ENCODE data around the gene RABGGTB. TPM values are rescaled to one million over a fixed set of nuclear protein-coding genes. Genes with fewer than 3 reads are reported as not detected.
A peak's percentile ranks its signal among the peaks of the same experiment; 100 is the strongest.
"Not testable (repeated sequence)": the region's sequence is repeated elsewhere in the genome, so short reads cannot be mapped to it uniquely, and the experiment has no call there.

Gene RABGGTB
- 10 to 100 TPM; 57.4 to 68.1 (median 66.8) TPM for total RNA-seq
- long read RNA-seq, donor 1, transcript RABGGTB-201 (9 exons, 1,496 nt): major isoform, 19 of 33 reads
- long read RNA-seq, donor 1, transcript RABGGTB-203 (2 exons, 1,177 nt): minor isoform, 6 of 33 reads
- long read RNA-seq, donor 1, partial matches to known transcripts: 2 of 33 reads
- long read RNA-seq, donor 1, other reads (novel, unspliced or antisense): 6 of 33 reads
- long read RNA-seq, donor 2, transcript RABGGTB-201 (9 exons, 1,496 nt): major isoform, 29 of 45 reads
- long read RNA-seq, donor 2, partial matches to known transcripts: 5 of 45 reads
- long read RNA-seq, donor 2, other reads (novel, unspliced or antisense): 11 of 45 reads

DNA sequence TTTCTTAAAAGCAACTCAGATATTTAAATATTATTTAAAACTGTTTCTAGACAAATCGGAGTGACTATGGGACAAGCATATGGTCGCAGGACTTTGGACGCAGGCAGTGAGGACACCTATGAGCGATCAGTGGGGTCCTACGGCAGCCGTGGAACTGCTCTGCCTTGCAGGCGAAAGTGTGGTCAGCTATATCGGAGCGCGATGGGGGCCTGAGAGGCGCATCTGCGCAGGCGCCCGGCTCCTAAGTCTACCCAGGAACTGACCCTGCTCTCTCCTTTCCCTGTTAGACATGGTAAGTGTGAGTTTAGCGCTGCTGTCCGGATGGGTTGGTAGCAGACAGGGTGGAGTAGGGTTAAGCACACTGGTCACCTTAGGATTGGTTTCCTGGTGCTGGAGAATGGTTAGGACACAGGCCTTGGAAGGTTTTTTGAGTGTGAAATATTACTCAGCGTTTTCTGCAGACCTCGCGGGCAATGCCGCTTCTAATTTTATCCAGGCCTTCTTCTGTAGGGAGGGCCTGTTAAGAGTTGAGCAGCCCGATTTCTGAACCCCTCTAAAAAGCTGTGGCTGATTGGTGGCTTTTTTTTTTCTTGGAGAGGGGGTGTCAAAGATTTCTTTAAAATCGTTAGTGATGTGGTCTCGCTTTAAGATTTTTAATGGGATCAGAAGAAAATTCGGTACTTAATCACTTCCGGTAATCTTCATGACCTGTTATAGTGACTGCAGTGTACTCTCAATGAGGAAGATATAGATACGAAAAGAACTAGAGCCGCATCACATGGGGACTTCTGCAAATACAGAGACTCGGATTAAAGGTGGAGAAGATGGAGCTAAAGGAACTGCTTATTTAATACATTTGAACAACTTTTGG, at the start of gene RABGGTB:
Gene RABGGTB (plus strand): TSS at position 274 of the 871 bp plus-strand sequence. CDS start 16 bp downstream, at position 290.
- H3K9me3 ChIP-seq: no peaks in the 10 kb centered on the region
- ATAC-seq: peak; percentile 99
- H3K4me1 ChIP-seq (ENCODE audit: low read depth): peaks cover 36% of the 10 kb centered on the region
- intact Hi-C loops (cut with DNase I, micrococcal nuclease): loop anchor here in 1 of 2 donors (10.0 kb wide), 1 partner anchor 61 kb away; the partner anchor contains the start of gene ACADM
- TF ChIP-seq, protein P1, sequence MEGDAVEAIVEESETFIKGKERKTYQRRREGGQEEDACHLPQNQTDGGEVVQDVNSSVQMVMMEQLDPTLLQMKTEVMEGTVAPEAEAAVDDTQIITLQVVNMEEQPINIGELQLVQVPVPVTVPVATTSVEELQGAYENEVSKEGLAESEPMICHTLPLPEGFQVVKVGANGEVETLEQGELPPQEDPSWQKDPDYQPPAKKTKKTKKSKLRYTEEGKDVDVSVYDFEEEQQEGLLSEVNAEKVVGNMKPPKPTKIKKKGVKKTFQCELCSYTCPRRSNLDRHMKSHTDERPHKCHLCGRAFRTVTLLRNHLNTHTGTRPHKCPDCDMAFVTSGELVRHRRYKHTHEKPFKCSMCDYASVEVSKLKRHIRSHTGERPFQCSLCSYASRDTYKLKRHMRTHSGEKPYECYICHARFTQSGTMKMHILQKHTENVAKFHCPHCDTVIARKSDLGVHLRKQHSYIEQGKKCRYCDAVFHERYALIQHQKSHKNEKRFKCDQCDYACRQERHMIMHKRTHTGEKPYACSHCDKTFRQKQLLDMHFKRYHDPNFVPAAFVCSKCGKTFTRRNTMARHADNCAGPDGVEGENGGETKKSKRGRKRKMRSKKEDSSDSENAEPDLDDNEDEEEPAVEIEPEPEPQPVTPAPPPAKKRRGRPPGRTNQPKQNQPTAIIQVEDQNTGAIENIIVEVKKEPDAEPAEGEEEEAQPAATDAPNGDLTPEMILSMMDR (IDR thresholded peaks at IDR 0.05): peak; percentile 24
- peaks cover 4% of the 10 kb centered on the region for H3K36me3 ChIP-seq (ENCODE audit: low read depth)
- H3K4me3 ChIP-seq: peak within 1 kb of the TSS; percentile 33
- peak; percentile 96 to 98 (median 97) for DNase-seq

DNA sequence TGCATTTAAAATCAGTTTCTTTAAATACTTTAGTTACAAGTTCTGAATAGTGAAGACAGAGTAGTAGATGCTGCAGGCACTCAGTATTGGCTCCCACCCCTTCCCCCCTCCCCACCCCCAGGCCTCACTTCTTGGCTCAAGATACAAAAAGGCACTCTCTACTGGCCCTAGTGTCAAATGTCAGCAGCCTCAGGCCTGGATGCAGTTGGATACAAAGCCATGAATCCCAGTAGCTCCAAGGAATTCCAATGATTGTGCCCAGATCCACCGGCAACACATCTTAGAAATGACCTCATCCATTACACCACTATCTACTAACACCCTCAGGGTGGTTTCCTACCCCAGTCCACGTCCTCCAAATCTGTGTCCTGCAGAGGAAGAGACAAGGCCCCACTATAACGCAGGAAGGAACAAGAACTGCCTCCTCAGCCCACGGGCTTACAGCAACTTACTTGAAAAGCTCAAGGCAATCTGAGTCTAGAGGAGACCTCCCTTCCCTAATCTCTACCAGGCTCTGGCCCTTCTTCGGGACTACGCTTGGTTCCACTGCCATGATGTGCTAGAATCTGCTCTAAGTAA, 43.9 kb upstream of the RABGGTB start:
- Histone ChIP-seq H3K4me3 (no peak overlapping the region), H3K9me3 (no peaks in the 10 kb centered on the region), H3K36me3 (ENCODE audit: low read depth) (no peaks in the 10 kb centered on the region), H3K4me1 (ENCODE audit: low read depth) (no peaks in the 10 kb centered on the region)
- DNase-seq (no peak), ATAC-seq (no peak)
- TF ChIP-seq, protein P1 (IDR thresholded peaks at IDR 0.05): no peak
- intact Hi-C loops (cut with DNase I, micrococcal nuclease): no loop called here

DNA sequence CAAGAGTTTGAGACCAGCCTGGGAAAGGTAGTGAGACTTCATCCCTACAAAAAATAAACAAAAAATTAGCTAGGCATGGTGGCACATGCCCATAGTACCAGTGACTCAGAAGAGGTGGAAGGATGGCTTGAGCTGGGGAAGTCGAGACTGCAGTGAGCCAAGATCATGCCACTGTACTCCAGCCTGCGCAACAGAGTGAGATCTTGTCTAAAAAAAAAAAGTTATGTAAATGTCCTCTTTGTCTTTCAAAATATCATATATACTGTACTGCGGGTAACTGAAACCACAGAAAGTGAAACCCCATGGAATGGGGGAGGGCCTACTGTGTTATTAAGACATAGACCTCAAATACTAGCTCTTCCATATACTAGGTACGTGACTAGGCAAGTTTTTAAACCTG, 40.8 kb upstream of the RABGGTB start:
- TF ChIP-seq, protein P1 (IDR thresholded peaks at IDR 0.05): no peak
- DNase-seq (no peak), ATAC-seq (no peak)
- Histone ChIP-seq H3K4me1 (ENCODE audit: low read depth) (no peaks in the 10 kb centered on the region), H3K4me3 (no peak overlapping the region), H3K36me3 (ENCODE audit: low read depth) (no peaks in the 10 kb centered on the region), H3K9me3 (no peaks in the 10 kb centered on the region)
- intact Hi-C loops (cut with DNase I, micrococcal nuclease): no loop called here

DNA sequence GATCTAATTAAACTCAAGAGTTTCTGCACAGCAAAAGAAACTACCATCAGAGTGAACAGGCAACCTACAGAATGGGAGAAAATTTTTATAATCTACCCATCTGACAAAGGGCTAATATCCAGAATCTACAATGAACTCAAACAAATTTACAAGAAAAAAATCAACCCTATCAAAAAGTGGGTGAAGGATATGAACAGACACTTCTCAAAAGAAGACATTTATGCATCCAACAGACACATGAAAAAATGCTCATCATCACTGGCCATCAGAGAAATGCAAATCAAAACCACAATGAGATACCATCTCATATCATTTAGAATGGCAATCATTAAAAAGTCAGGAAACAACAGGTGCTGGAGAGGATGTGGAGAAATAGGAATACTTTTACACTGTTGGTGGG, 28.8 kb upstream of the RABGGTB start:
- H3K4me1 ChIP-seq (ENCODE audit: low read depth); ATAC-seq; H3K9me3 ChIP-seq; H3K36me3 ChIP-seq (ENCODE audit: low read depth); intact Hi-C loops (cut with DNase I, micrococcal nuclease); DNase-seq; H3K4me3 ChIP-seq: not testable (repeated sequence)

DNA sequence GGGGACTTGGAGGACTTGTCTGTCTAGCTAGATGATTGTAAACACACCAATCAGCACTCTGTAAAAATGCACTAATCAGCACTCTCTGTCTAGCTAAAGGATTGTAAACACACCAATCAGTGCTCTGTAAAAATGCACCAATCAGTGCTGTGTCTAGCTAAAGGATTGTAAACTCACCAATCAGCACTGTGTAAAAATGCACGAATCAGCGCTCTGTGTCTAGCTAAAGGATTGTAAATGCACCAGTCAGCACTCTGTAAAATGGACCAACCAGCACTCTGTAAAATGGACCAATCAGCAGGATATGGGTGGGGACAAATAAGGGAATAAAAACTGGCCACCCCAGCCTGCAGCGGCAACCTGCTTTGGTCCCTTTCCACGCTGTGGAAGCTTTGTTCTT, 27.5 kb upstream of the RABGGTB start:
- H3K4me3 ChIP-seq; intact Hi-C loops (cut with DNase I, micrococcal nuclease); ATAC-seq; H3K9me3 ChIP-seq; H3K4me1 ChIP-seq (ENCODE audit: low read depth); DNase-seq; H3K36me3 ChIP-seq (ENCODE audit: low read depth): not testable (repeated sequence)

DNA sequence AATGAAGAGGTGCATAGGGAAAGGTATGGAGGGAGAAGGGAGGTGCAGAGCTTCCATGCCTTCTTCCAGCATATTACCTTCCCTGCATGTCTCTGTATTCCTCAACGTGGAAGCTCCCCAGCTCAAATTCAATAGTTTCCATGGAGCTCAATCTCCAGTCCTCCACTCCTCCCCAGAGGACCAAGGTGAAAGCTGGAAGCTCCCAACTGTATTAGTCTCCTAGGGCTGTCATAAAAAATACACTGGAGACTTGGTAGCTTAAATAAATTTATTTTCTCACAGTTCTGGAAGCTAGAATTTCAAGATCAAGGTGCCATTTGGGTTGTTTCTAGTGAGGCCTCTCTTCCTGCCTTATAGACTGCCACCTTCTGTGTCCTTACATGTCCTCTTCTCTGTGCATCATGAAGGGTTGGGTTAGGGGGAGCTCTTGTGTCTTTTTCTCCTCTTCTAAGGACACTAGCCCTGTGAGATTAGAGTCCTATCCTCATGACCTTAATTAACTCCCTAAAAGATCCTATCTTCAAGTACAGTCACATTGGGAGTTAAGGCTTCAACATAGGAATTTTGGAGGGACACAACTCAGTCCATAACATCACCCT, 21.9 kb upstream of the RABGGTB start:
- TF ChIP-seq, protein P1 (IDR thresholded peaks at IDR 0.05): no peak
- Histone ChIP-seq H3K36me3 (ENCODE audit: low read depth) (no peaks in the 10 kb centered on the region), H3K9me3 (no peaks in the 10 kb centered on the region), H3K4me1 (ENCODE audit: low read depth) (no peaks in the 10 kb centered on the region), H3K4me3 (no peak overlapping the region)
- ATAC-seq (no peak), DNase-seq (no peak)
- intact Hi-C loops (cut with DNase I, micrococcal nuclease): no loop called here
